GM23338 (cell line): ENCODE data around the gene CNOT6L. TPM values are rescaled to one million over a fixed set of nuclear protein-coding genes. Genes with fewer than 3 reads are reported as not detected.

Experiments used
- ATAC-seq: fragments of 200-7000 bp; cut with Tn5 transposase; 3 replicates; pipeline ENCODE4 v1.9.1; 2020
- DNase-seq: peaks from one replicate; pipeline ENCODE4 v3.0.0-alpha.2; 2015; ENCODE audit warnings: low spot score
- H2AFZ ChIP-seq: fragments of 200-600 bp; sonication (generic); 2 replicates; pipeline ENCODE4 v1.8.0; 2016; ENCODE audit warnings: antibody characterized with exemption, mild to moderate bottlenecking, moderate library complexity
- H3F3A ChIP-seq: fragments of 200-600 bp; sonication (generic); replicated peaks from 2 replicates; pipeline ENCODE4 v1.8.0; 2017; ENCODE audit warnings: antibody characterized with exemption, mixed run types, low read depth
- H3K27ac ChIP-seq: fragments of 200-600 bp; sonication (generic); 2 replicates; pipeline ENCODE4 v1.6.1; 2016; ENCODE audit warnings: low read depth
- H3K27me3 ChIP-seq: fragments of 200-600 bp; sonication (generic); 2 replicates; pipeline ENCODE4 v1.8.0; 2016; ENCODE audit warnings: mild to moderate bottlenecking, mixed run types, moderate library complexity; ENCODE audit not compliant: insufficient read depth
- H3K36me3 ChIP-seq: fragments of 200-600 bp; sonication (generic); 2 replicates; pipeline ENCODE4 v1.8.0; 2016; ENCODE audit warnings: mild to moderate bottlenecking; ENCODE audit not compliant: insufficient read depth
- H3K4me1 ChIP-seq: fragments of 200-600 bp; sonication (generic); 2 replicates; pipeline ENCODE4 v1.8.0; 2016; ENCODE audit warnings: mild to moderate bottlenecking, moderate library complexity; ENCODE audit not compliant: insufficient read depth
- H3K4me2 ChIP-seq: fragments of 200-600 bp; sonication (generic); 2 replicates; pipeline ENCODE4 v1.7.1; 2017; ENCODE audit warnings: mixed run types
- H3K4me3 ChIP-seq: fragments of 200-600 bp; sonication (generic); 2 replicates; pipeline ENCODE4 v1.6.1; 2016; ENCODE audit warnings: mixed run types
- H3K79me2 ChIP-seq: fragments of 200-600 bp; sonication (generic); replicated peaks from 2 replicates; pipeline ENCODE4 v1.8.0; 2017; ENCODE audit warnings: mild to moderate bottlenecking; ENCODE audit not compliant: insufficient read depth
- H3K9me2 ChIP-seq: fragments of 200-600 bp; sonication (generic); 2 replicates; pipeline ENCODE4 v1.8.0; 2017; ENCODE audit not compliant: insufficient read depth
- H4K20me1 ChIP-seq: fragments of 200-600 bp; sonication (generic); replicated peaks from 2 replicates; pipeline ENCODE4 v1.8.0; 2017; ENCODE audit warnings: mild to moderate bottlenecking; ENCODE audit not compliant: insufficient read depth
- H3K27ac Mint-ChIP-seq: 2 replicates; pipeline ENCODE4 v1.8.0; 2020; ENCODE audit warnings: inconsistent platforms, mild to moderate bottlenecking, moderate library complexity, mixed read lengths
- H3K27me3 Mint-ChIP-seq: 3 replicates; pipeline ENCODE4 v1.8.0; 2022; ENCODE audit warnings: low read depth, mild to moderate bottlenecking, moderate library complexity, mixed read lengths, inconsistent platforms; ENCODE audit not compliant: insufficient read depth, poor library complexity
- H3K36me3 Mint-ChIP-seq: 3 replicates; pipeline ENCODE4 v1.8.0; 2021; ENCODE audit warnings: low read depth, mild to moderate bottlenecking, inconsistent platforms, moderate library complexity, mixed read lengths
- H3K4me1 Mint-ChIP-seq: 3 replicates; pipeline ENCODE4 v1.8.0; 2020; ENCODE audit warnings: mild to moderate bottlenecking, inconsistent platforms, mixed read lengths
- H3K4me3 Mint-ChIP-seq: 3 replicates; pipeline ENCODE4 v1.8.0; 2021; ENCODE audit warnings: moderate library complexity, mild to moderate bottlenecking, inconsistent platforms, mixed read lengths
- H3K9me3 Mint-ChIP-seq: 3 replicates; pipeline ENCODE4 v1.8.0; 2020; ENCODE audit warnings: moderate library complexity, mild to moderate bottlenecking, inconsistent platforms, mixed read lengths
- CREB1 ChIP-seq: fragments of 250-450 bp; sonication (Bioruptor Pico); IDR thresholded peaks from 2 replicates; pipeline ENCODE4 v1.5.0; 2020; ENCODE audit warnings: low read depth, mild to moderate bottlenecking, moderate library complexity
- EZH2 ChIP-seq: fragments of 200-600 bp; sonication (generic); IDR thresholded peaks from one replicate; pipeline ENCODE4 v1.8.0; 2017; ENCODE audit warnings: antibody characterized with exemption, mild to moderate bottlenecking, low read depth; ENCODE audit not compliant: unreplicated experiment
- NANOG ChIP-seq: IDR thresholded peaks from 2 replicates; pipeline ENCODE4 v1.6.1; 2016; ENCODE audit warnings: antibody characterized with exemption, borderline replicate concordance
- STAT1 ChIP-seq: IDR thresholded peaks from one replicate; pipeline ENCODE4 v1.6.1; 2016; ENCODE audit warnings: antibody characterized with exemption; ENCODE audit not compliant: unreplicated experiment
- ZNF114 ChIP-seq: fragments of 250-450 bp; sonication (Bioruptor Pico); IDR thresholded peaks from 2 replicates; pipeline ENCODE4 v1.5.0; 2020; ENCODE audit warnings: mild to moderate bottlenecking, moderate library complexity
- ZNF331 ChIP-seq: fragments of 250-450 bp; sonication (Bioruptor Pico); IDR thresholded peaks from 2 replicates; pipeline ENCODE4 v1.5.0; 2020; ENCODE audit warnings: low read depth, mild to moderate bottlenecking, moderate library complexity
- polyA plus RNA-seq: library from polyadenylated mRNA; unstranded; fragments of >200 nt; fragmentation: Nextera tagmentation; extraction: Ambion mirVana; gene quantifications from 2 replicates; pipeline ENCODE4 v1.2.1, GENCODE V29; 2016
- total RNA-seq: library from RNA; depleted of rRNA; stranded (reverse); fragments of >200 nt; shearing (Covaris generic); gene quantifications from 2 replicates; pipeline ENCODE4 v1.2.3, GENCODE V29; 2014
- TF ChIP-seq, protein P1 (sequence below): IDR thresholded peaks from one replicate; pipeline ENCODE4 v1.6.1; 2018; ENCODE audit warnings: antibody characterized with exemption; ENCODE audit not compliant: unreplicated experiment
- TF ChIP-seq, protein P2 (sequence below): fragments of 250-450 bp; sonication (Bioruptor Pico); IDR thresholded peaks from 2 replicates; pipeline ENCODE4 v1.5.0; 2020; ENCODE audit warnings: mild to moderate bottlenecking, moderate library complexity

CNOT6L gene
- total and polyA plus RNA-seq, 2 experiments from 2014 or later: 3.2 to 13.9 TPM

DNA sequence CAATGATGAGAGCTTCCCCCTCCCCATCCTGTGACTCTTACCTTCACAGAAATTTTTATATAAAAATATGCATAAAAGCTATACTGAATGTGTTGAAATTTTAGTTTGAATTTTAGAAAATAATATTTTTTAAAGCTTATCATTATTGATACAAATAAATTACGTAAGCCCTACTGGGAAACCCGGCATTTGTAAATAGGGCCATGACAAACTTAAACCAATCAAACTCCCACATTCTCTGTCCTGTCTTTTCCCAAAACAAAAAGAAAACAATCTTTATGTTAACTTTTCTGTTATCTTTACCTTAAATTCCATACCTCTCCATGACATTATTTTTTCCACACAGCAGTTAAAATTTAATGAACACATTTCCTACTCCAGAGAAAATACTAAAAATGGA, 2.6 kb downstream of the CNOT6L start:
- H3K36me3 Mint-ChIP-seq: no peaks in the 10 kb centered on the region; the same call in 2 of the 3 replicates
- Histone ChIP-seq H3K9me2 (no peaks in the 10 kb centered on the region), H3K27me3 (no peaks in the 10 kb centered on the region), H3F3A (0 out of 2 replicates have a peak, but pooled peaks cover 6% of the 10 kb centered on the region), H3K79me2 (peaks cover 26% of the 10 kb centered on the region; the same call in 1 of the 2 replicates), H4K20me1 (peaks cover 21% of the 10 kb centered on the region), H2AFZ (no peak overlapping the region), H3K4me2 (no peak overlapping the region), H3K36me3 (no peaks in the 10 kb centered on the region), H3K4me3 (no peak overlapping the region), H3K27ac (no peak overlapping the region), H3K4me1 (peaks cover 12% of the 10 kb centered on the region)
- no peak overlapping the region for H3K4me3 Mint-ChIP-seq
- H3K4me1 Mint-ChIP-seq: peaks cover 12% of the 10 kb centered on the region
- TF ChIP-seq, protein P1, sequence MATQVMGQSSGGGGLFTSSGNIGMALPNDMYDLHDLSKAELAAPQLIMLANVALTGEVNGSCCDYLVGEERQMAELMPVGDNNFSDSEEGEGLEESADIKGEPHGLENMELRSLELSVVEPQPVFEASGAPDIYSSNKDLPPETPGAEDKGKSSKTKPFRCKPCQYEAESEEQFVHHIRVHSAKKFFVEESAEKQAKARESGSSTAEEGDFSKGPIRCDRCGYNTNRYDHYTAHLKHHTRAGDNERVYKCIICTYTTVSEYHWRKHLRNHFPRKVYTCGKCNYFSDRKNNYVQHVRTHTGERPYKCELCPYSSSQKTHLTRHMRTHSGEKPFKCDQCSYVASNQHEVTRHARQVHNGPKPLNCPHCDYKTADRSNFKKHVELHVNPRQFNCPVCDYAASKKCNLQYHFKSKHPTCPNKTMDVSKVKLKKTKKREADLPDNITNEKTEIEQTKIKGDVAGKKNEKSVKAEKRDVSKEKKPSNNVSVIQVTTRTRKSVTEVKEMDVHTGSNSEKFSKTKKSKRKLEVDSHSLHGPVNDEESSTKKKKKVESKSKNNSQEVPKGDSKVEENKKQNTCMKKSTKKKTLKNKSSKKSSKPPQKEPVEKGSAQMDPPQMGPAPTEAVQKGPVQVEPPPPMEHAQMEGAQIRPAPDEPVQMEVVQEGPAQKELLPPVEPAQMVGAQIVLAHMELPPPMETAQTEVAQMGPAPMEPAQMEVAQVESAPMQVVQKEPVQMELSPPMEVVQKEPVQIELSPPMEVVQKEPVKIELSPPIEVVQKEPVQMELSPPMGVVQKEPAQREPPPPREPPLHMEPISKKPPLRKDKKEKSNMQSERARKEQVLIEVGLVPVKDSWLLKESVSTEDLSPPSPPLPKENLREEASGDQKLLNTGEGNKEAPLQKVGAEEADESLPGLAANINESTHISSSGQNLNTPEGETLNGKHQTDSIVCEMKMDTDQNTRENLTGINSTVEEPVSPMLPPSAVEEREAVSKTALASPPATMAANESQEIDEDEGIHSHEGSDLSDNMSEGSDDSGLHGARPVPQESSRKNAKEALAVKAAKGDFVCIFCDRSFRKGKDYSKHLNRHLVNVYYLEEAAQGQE: no peak
- TF ChIP-seq EZH2: no peak
- no peak for ATAC-seq
- H3K27me3 Mint-ChIP-seq: peaks cover 12% of the 10 kb centered on the region
- no peak for DNase-seq
- H3K9me3 Mint-ChIP-seq: no peaks in the 10 kb centered on the region
- no peak overlapping the region for H3K27ac Mint-ChIP-seq

DNA sequence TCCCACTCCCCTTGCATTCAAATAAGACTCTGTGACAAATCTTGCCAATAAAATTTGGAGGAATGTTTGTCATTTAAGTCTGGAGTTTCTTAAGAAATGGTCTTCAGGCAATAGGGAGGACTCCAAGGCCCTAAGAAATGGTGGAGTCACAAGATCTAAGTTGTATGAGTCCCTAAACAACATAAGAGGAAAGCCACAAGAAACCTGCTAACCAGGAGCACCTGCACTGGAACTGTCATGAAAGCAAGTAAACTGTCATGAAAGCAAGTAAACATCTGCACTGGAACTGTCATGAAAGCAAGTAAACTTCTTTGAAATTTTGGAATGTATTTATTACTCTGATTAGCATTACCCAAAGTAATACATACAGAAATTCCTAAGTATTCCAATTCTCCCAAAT, 3.5 kb downstream of the CNOT6L start:
- Mint-ChIP-seq H3K9me3 (no peaks in the 10 kb centered on the region), H3K27ac (no peak overlapping the region)
- ATAC-seq: no peak
- no peak for TF ChIP-seq ZNF331 (CRISPR knock-in tag)
- TF ChIP-seq, protein P1: no peak
- no peak for TF ChIP-seq NANOG
- no peak for TF ChIP-seq STAT1
- TF ChIP-seq, protein P2, sequence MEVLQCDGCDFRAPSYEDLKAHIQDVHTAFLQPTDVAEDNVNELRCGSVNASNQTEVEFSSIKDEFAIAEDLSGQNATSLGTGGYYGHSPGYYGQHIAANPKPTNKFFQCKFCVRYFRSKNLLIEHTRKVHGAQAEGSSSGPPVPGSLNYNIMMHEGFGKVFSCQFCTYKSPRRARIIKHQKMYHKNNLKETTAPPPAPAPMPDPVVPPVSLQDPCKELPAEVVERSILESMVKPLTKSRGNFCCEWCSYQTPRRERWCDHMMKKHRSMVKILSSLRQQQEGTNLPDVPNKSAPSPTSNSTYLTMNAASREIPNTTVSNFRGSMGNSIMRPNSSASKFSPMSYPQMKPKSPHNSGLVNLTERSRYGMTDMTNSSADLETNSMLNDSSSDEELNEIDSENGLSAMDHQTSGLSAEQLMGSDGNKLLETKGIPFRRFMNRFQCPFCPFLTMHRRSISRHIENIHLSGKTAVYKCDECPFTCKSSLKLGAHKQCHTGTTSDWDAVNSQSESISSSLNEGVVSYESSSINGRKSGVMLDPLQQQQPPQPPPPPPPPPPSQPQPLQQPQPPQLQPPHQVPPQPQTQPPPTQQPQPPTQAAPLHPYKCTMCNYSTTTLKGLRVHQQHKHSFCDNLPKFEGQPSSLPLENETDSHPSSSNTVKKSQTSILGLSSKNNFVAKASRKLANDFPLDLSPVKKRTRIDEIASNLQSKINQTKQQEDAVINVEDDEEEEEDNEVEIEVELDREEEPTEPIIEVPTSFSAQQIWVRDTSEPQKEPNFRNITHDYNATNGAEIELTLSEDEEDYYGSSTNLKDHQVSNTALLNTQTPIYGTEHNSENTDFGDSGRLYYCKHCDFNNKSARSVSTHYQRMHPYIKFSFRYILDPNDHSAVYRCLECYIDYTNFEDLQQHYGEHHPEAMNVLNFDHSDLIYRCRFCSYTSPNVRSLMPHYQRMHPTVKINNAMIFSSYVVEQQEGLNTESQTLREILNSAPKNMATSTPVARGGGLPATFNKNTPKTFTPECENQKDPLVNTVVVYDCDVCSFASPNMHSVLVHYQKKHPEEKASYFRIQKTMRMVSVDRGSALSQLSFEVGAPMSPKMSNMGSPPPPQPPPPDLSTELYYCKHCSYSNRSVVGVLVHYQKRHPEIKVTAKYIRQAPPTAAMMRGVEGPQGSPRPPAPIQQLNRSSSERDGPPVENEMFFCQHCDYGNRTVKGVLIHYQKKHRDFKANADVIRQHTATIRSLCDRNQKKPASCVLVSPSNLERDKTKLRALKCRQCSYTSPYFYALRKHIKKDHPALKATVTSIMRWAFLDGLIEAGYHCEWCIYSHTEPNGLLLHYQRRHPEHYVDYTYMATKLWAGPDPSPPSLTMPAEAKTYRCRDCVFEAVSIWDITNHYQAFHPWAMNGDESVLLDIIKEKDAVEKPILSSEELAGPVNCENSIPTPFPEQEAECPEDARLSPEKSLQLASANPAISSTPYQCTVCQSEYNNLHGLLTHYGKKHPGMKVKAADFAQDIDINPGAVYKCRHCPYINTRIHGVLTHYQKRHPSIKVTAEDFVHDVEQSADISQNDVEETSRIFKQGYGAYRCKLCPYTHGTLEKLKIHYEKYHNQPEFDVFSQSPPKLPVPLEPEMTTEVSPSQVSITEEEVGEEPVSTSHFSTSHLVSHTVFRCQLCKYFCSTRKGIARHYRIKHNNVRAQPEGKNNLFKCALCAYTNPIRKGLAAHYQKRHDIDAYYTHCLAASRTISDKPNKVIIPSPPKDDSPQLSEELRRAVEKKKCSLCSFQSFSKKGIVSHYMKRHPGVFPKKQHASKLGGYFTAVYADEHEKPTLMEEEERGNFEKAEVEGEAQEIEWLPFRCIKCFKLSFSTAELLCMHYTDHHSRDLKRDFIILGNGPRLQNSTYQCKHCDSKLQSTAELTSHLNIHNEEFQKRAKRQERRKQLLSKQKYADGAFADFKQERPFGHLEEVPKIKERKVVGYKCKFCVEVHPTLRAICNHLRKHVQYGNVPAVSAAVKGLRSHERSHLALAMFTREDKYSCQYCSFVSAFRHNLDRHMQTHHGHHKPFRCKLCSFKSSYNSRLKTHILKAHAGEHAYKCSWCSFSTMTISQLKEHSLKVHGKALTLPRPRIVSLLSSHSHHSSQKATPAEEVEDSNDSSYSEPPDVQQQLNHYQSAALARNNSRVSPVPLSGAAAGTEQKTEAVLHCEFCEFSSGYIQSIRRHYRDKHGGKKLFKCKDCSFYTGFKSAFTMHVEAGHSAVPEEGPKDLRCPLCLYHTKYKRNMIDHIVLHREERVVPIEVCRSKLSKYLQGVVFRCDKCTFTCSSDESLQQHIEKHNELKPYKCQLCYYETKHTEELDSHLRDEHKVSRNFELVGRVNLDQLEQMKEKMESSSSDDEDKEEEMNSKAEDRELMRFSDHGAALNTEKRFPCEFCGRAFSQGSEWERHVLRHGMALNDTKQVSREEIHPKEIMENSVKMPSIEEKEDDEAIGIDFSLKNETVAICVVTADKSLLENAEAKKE (CRISPR knock-in tag): no peak
- no peak for TF ChIP-seq ZNF114
- no peak for TF ChIP-seq CREB1 (CRISPR knock-in tag)

More for the DNA sequence above, 3.5 kb downstream of the CNOT6L start:
- Histone ChIP-seq H3K9me2 (no peaks in the 10 kb centered on the region), H3K4me1 (peaks cover 8% of the 10 kb centered on the region), H3K4me2 (no peak overlapping the region), H3K27me3 (no peaks in the 10 kb centered on the region), H3F3A (0 out of 2 replicates have a peak, but pooled peaks cover 3% of the 10 kb centered on the region), H3K27ac (no peak overlapping the region), H3K36me3 (no peaks in the 10 kb centered on the region), H3K4me3 (no peak overlapping the region), H3K79me2 (peaks cover 26% of the 10 kb centered on the region; the same call in 1 of the 2 replicates), H2AFZ (no peak overlapping the region), H4K20me1 (peaks cover 21% of the 10 kb centered on the region)
- no peak overlapping the region for H3K4me3 Mint-ChIP-seq
- no peak for DNase-seq
- no peaks in the 10 kb centered on the region; the same call in 2 of the 3 replicates for H3K36me3 Mint-ChIP-seq
- peaks cover 8% of the 10 kb centered on the region for H3K4me1 Mint-ChIP-seq
- H3K27me3 Mint-ChIP-seq: peaks cover 10% of the 10 kb centered on the region
